B cell (primary cell): ENCODE data around the gene HASPIN. TPM values are rescaled to one million over a fixed set of nuclear protein-coding genes. Genes with fewer than 3 reads are reported as not detected.

Experiments
- ATAC-seq: fragments of 200-7000 bp; cut with Tn5 transposase; one replicate; pipeline ENCODE4 v1.10.0; 2021; ENCODE audit warnings: low read depth, mild to moderate bottlenecking, moderate number of reproducible peaks, moderate library complexity
- CTCF ChIA-PET: fragments of 350-600 bp; sonication (Branson Sonifier 250); formaldehyde crosslinking; loops from one replicate; lab custom pipeline; 2021; ENCODE audit warnings: antibody characterized with exemption, inconsistent platforms; lab: Charles Lee
- POLR2A ChIA-PET: fragments of 350-600 bp; sonication (Branson Sonifier 250); formaldehyde crosslinking; loops from one replicate; lab custom pipeline; 2021; ENCODE audit warnings: antibody characterized with exemption; lab: Charles Lee
- DNase-seq: peaks from one replicate; pipeline ENCODE4 v3.0.0; 2013
- H2AFZ ChIP-seq: 2 replicates; pipeline ENCODE4 v1.6.1; 2012; ENCODE audit warnings: mild to moderate bottlenecking, low read depth, low read length; ENCODE audit not compliant: insufficient read depth, poor library complexity, severe bottlenecking
- H3K27ac ChIP-seq, 2 donors: 1 replicate in 1 of 2; 2 replicates in 1 of 2; pipeline ENCODE4 v1.5.1; 2012 to 2013; ENCODE audit warnings: low read length in 2 of 2, mild to moderate bottlenecking in 2 of 2, moderate library complexity in 1 of 2
- H3K27me3 ChIP-seq, 4 experiments: fragments of 200-600 bp in 1 of 4; sonication (generic) in 1 of 4; replicated peaks in 1 of 4; 1 replicate in 2 of 4; 2 replicates in 2 of 4; pipeline versions ENCODE4 v1.6.1 to v1.7.0; 2013 to 2016; ENCODE audit warnings: low read length in 3 of 4, mild to moderate bottlenecking in 2 of 4, mixed read lengths in 1 of 4, moderate library complexity in 1 of 4; ENCODE audit not compliant: insufficient read depth in 4 of 4, control insufficient read depth in 3 of 4; ENCODE audit errors: control extremely low read depth in 1 of 4
- H3K36me3 ChIP-seq, 2 experiments: replicated peaks in 1 of 2; 1 replicate in 1 of 2; 2 replicates in 1 of 2; pipeline versions ENCODE4 v1.6.1 to v1.7.1; 2013; ENCODE audit warnings: low read length in 1 of 2; ENCODE audit not compliant: insufficient read depth in 2 of 2, control insufficient read depth in 1 of 2; ENCODE audit errors: control extremely low read depth in 1 of 2, extremely low read depth in 1 of 2
- H3K4me1 ChIP-seq, 2 donors: fragments of 200-600 bp in 1 of 2; sonication (generic) in 1 of 2; 1 replicate in 1 of 2; 2 replicates in 1 of 2; pipeline versions ENCODE4 v1.5.1 to v1.6.1; 2013 to 2017; ENCODE audit warnings: low read length in 2 of 2; ENCODE audit not compliant: control insufficient read depth in 2 of 2, insufficient read depth in 2 of 2
- H3K4me2 ChIP-seq: replicated peaks from 2 replicates; pipeline ENCODE3; 2012; ENCODE audit warnings: mild to moderate bottlenecking, low read depth, low read length; ENCODE audit not compliant: poor library complexity, severe bottlenecking
- H3K4me3 ChIP-seq, 5 experiments: fragments of 200-600 bp in 1 of 5; sonication (generic) in 1 of 5; 1 replicate in 3 of 5; 2 replicates in 2 of 5; pipeline versions ENCODE4 v1.5.1 to v1.7.0; 2011 to 2016; ENCODE audit warnings: low read length in 4 of 5, mild to moderate bottlenecking in 4 of 5, low read depth in 2 of 5, control low read depth in 1 of 5, moderate library complexity in 1 of 5; ENCODE audit not compliant: insufficient read depth in 1 of 5; ENCODE audit errors: control extremely low read depth in 1 of 5, extremely low read depth in 1 of 5
- H3K79me2 ChIP-seq: fragments of 200-600 bp; sonication (generic); one replicate; pipeline ENCODE4 v1.6.0; 2016; ENCODE audit warnings: low read length; ENCODE audit not compliant: control insufficient read depth, insufficient read depth
- H3K9ac ChIP-seq: fragments of 200-600 bp; sonication (generic); 2 replicates; pipeline ENCODE4 v1.6.1; 2017; ENCODE audit warnings: mild to moderate bottlenecking, low read length, moderate library complexity
- H3K9me3 ChIP-seq, 3 donors: one replicate each; pipeline versions ENCODE4 v1.6.1 to v1.7.1; 2013; ENCODE audit warnings: low read length in 2 of 3; ENCODE audit not compliant: control insufficient read depth in 2 of 3, insufficient read depth in 1 of 3; ENCODE audit errors: control extremely low read depth in 1 of 3
- H4K20me1 ChIP-seq: 2 replicates; pipeline ENCODE4 v1.6.0; 2012; ENCODE audit warnings: mild to moderate bottlenecking, low read length; ENCODE audit not compliant: insufficient read depth, control insufficient read depth, poor library complexity, severe bottlenecking
- H3K27ac Mint-ChIP-seq: one replicate; pipeline ENCODE4 v1.8.0; 2021; ENCODE audit warnings: mixed read lengths
- H3K27me3 Mint-ChIP-seq: one replicate; pipeline ENCODE4 v1.8.0; 2021; ENCODE audit warnings: mixed read lengths
- H3K4me1 Mint-ChIP-seq: one replicate; pipeline ENCODE4 v1.8.0; 2021; ENCODE audit warnings: mixed read lengths
- H3K4me3 Mint-ChIP-seq: one replicate; pipeline ENCODE4 v1.8.0; 2021; ENCODE audit warnings: mixed read lengths
- H3K9me3 Mint-ChIP-seq: one replicate; pipeline ENCODE4 v1.8.0; 2022; ENCODE audit warnings: mixed read lengths; ENCODE audit not compliant: insufficient read depth
- CTCF ChIP-seq: fragments of 200-600 bp; IDR thresholded peaks from one replicate; pipeline ENCODE4 v1.8.0; 2022; ENCODE audit warnings: antibody characterized with exemption, mild to moderate bottlenecking
- EZH2 ChIP-seq: IDR thresholded peaks from 2 replicates; pipeline ENCODE4 v1.6.1; 2012; ENCODE audit warnings: borderline replicate concordance, low read depth, mild to moderate bottlenecking, moderate library complexity, low read length; ENCODE audit not compliant: insufficient read depth, poor library complexity, severe bottlenecking
- WGBS: methylation state at CpG from one replicate; pipeline ENCODE4 v1.1.5; 2013; ENCODE audit warnings: missing lambda C conversion rate; ENCODE audit not compliant: insufficient coverage; 5-methylcytosine and 5-hydroxymethylcytosine counted together
- intact Hi-C: fragments of 100-400 bp; cut with micrococcal nuclease; formaldehyde crosslinking; loops from one replicate; pipeline ENCODE4 v1.10.0; 2022
- polyA plus RNA-seq: library from polyadenylated mRNA; depleted of rRNA; stranded (reverse); fragments of >200 nt; gene quantifications from 2 replicates; pipeline ENCODE4 v1.2.3, GENCODE V29; 2012
- total RNA-seq, 2 donors: library from RNA; stranded (reverse); fragments of 120-200 nt in 1 of 2; gene quantifications; 1 replicate in 1 of 2; 2 replicates in 1 of 2; pipeline versions ENCODE4 v1.2.3 to v1.2.4, GENCODE V29; 2013 to 2022

Gene HASPIN
- total and polyA plus RNA-seq, 2 donors (not counting 1 experiment from before 2014, with no cell fraction given) = 0.28 to 3.1 TPM

- Histone ChIP-seq H3K4me1 (peaks cover 48 to 77% of the 10 kb centered on the region in 2 donors), H3K27ac (peak overlapping the region; percentile 76 to 91), H3K4me3 (peak overlapping the region in 4 of 5 experiments; percentile 78 to 93 (median 86)), H3K27me3 (no peaks in the 10 kb centered on the region), H2AFZ (no peak overlapping the region), H3K9ac (peak overlapping the region; percentile 77), H3K79me2 (peaks cover 75% of the 10 kb centered on the region), H3K36me3 (peaks cover 0 to 36% of the 10 kb centered on the region in 2 experiments), H3K4me2 (peak overlapping the region; percentile 80), H3K9me3 (peaks cover 0 to 8% (median 6%) of the 10 kb centered on the region in 3 donors), H4K20me1 (peaks cover 47% of the 10 kb centered on the region)
- ATAC-seq (peak; percentile 37), DNase-seq (peak; percentile 89)
- intact Hi-C loops = loop anchor here (1.0 to 5.0 kb wide), 3 partner anchors 17 to 273 kb away; no protein-coding TSS in a partner anchor
- Mint-ChIP-seq H3K9me3 (no peaks in the 10 kb centered on the region), H3K27ac (peak overlapping the region; percentile 97), H3K4me3 (peak overlapping the region; percentile 100), H3K27me3 (no peaks in the 10 kb centered on the region), H3K4me1 (peaks cover 70% of the 10 kb centered on the region)
- POLR2A ChIA-PET = interaction anchor here (0.6 to 6.4 kb wide), 10 partner anchors 16 to 203 kb away, joined by 3 to 63 read pairs (median 4); partner anchors contain the start of gene HASPIN
- TF ChIP-seq CTCF (no peak), EZH2 (no peak)
- 15% methylated on average over 8 of the region's 9 CpGs for WGBS
- CTCF ChIA-PET = interaction anchor here (0.6 to 5.0 kb wide), 12 partner anchors 10 to 134 kb away, joined by 3 to 52 read pairs (median 4); partner anchors contain the start of gene HASPIN
These were observed 29.9 kb upstream of the HASPIN start for GRCh38 chr17:3693829-3694231.

- DNase-seq (peak; percentile 56), ATAC-seq (no peak)
- peaks cover 62% of the 10 kb centered on the region for H3K4me1 Mint-ChIP-seq
- CTCF ChIA-PET = interaction anchor here (0.7 to 5.0 kb wide), 11 partner anchors 10 to 149 kb away, joined by 3 to 52 read pairs (median 10); partner anchors contain the start of gene HASPIN
- Histone ChIP-seq H3K9me3 (peaks cover 0 to 8% (median 6%) of the 10 kb centered on the region in 3 donors), H4K20me1 (peaks cover 34% of the 10 kb centered on the region), H3K79me2 (peaks cover 63% of the 10 kb centered on the region), H3K27me3 (no peaks in the 10 kb centered on the region), H2AFZ (peak overlapping the region; percentile 36), H3K36me3 (peaks cover 0 to 23% of the 10 kb centered on the region in 2 experiments), H3K4me2 (peak overlapping the region; percentile 80), H3K4me3 (peak overlapping the region; percentile 58 to 93 (median 83)), H3K4me1 (peaks cover 37 to 67% of the 10 kb centered on the region in 2 donors), H3K9ac (peak overlapping the region; percentile 77), H3K27ac (peak overlapping the region; percentile 76 to 91)
- WGBS = 2% methylated on average over 11 of the region's 17 CpGs
- TF ChIP-seq CTCF = no peak
- TF ChIP-seq EZH2 = no peak
- no peaks in the 10 kb centered on the region for H3K27me3 Mint-ChIP-seq
- intact Hi-C loops = no loop called here
- H3K9me3 Mint-ChIP-seq = no peaks in the 10 kb centered on the region
- POLR2A ChIA-PET = interaction anchor here (0.5 to 6.4 kb wide), 13 partner anchors 10 to 692 kb away, joined by 3 to 63 read pairs (median 4); partner anchors contain the start of gene HASPIN
- H3K27ac Mint-ChIP-seq = peak overlapping the region; percentile 97
- peak overlapping the region; percentile 100 for H3K4me3 Mint-ChIP-seq
These were observed 28.5 kb upstream of the HASPIN start for GRCh38 chr17:3695129-3695722.
